K562 (cell line): ENCODE measurements around the gene TMEM273. TPM values are rescaled to one million over a fixed set of nuclear protein-coding genes. Genes with fewer than 3 reads are reported as not detected.
A peak's percentile ranks its signal among the peaks of the same experiment; 100 is the strongest.

ENCODE experiments used
- CREBBP ChIP-seq: IDR thresholded peaks from one replicate; pipeline ENCODE4 v1.6.1; 2012; ENCODE audit warnings: low read depth, mild to moderate bottlenecking, control low read depth, inconsistent platforms, low read length
- HNRNPL ChIP-seq: fragments of 200-400 bp; formaldehyde crosslinking; IDR thresholded peaks from 2 replicates; pipeline ENCODE4 v1.6.1; 2017; ENCODE audit warnings: low read depth, mild to moderate bottlenecking, low read length
- KAT8 ChIP-seq: fragments of 450-650 bp; IDR thresholded peaks from 2 replicates; pipeline ENCODE4 v1.6.1; 2016; ENCODE audit warnings: low read depth, mild to moderate bottlenecking
- NR0B1 ChIP-seq: fragments of 450-650 bp; IDR thresholded peaks from one replicate; pipeline ENCODE4 v1.6.1; 2018; ENCODE audit warnings: mild to moderate bottlenecking, moderate library complexity; ENCODE audit not compliant: partially characterized antibody
- PHF8 ChIP-seq: fragments of 200-600 bp; sonication (generic); IDR thresholded peaks from 2 replicates; pipeline ENCODE4 v1.6.1; 2012; ENCODE audit warnings: mixed run types, mild to moderate bottlenecking, inconsistent platforms, low read length, moderate library complexity, borderline replicate concordance
- PTTG1 ChIP-seq: fragments of 450-650 bp; IDR thresholded peaks from 2 replicates; pipeline ENCODE4 v1.6.1; 2016; ENCODE audit warnings: low read depth, mild to moderate bottlenecking, missing genetic modification characterization, missing compliant biosample characterization
- ZBTB17 ChIP-seq: fragments of 450-650 bp; formaldehyde crosslinking; IDR thresholded peaks from 2 replicates; pipeline ENCODE4 v1.4.0; 2020; ENCODE audit warnings: mild to moderate bottlenecking
- ZFP1 ChIP-seq: fragments of 450-650 bp; formaldehyde crosslinking; IDR thresholded peaks from 2 replicates; pipeline ENCODE4 v1.4.0; 2020; ENCODE audit warnings: mild to moderate bottlenecking, mixed read lengths
- ZNF217 ChIP-seq: sonication (generic); formaldehyde crosslinking; IDR thresholded peaks from 2 replicates; pipeline ENCODE4 v1.8.0; 2022; ENCODE audit warnings: mild to moderate bottlenecking, missing genetic modification reagents
- ZNF398 ChIP-seq: fragments of 250-450 bp; sonication (Bioruptor Pico); IDR thresholded peaks from 2 replicates; pipeline ENCODE4 v1.8.0; 2021; ENCODE audit warnings: moderate library complexity, mild to moderate bottlenecking, inconsistent platforms
- ZZZ3 ChIP-seq: fragments of 450-650 bp; IDR thresholded peaks from 2 replicates; pipeline ENCODE4 v1.6.1; 2016; ENCODE audit warnings: antibody characterized with exemption, mild to moderate bottlenecking, moderate library complexity
- polyA plus RNA-seq, 8 experiments: library from polyadenylated mRNA; depleted of rRNA in 4 of 8; stranded (reverse) in 5 of 8; unstranded in 3 of 8; fragments of >200 nt; fragmentation: Nextera tagmentation in 2 of 8; fragmentation: Illumina TruSeq in 1 of 8; extraction: Ambion mirVana in 2 of 8; extraction: Trizol in 1 of 8; gene quantifications; 2 replicates each; pipeline versions ENCODE4 v1.2.1 to v1.2.3, GENCODE V29; 2011 to 2014; ENCODE audit warnings: inconsistent platforms in 1 of 8, missing spikeins in 1 of 8
- total RNA-seq, 7 experiments: library from RNA; depleted of rRNA in 6 of 7; stranded (reverse); fragments of >200 nt in 6 of 7; fragmentation: Illumina TruSeq in 2 of 7; extraction: Trizol in 2 of 7; gene quantifications; 2 replicates each; pipeline versions ENCODE4 v1.2.1 to v1.2.3, GENCODE V29; 2011 to 2021; ENCODE audit warnings: low replicate concordance in 1 of 7
- TF ChIP-seq, protein P1 (sequence below): fragments of 450-650 bp; IDR thresholded peaks from 2 replicates; pipeline ENCODE4 v1.6.1; 2018; ENCODE audit warnings: mild to moderate bottlenecking, low read depth; ENCODE audit not compliant: partially characterized antibody
- TF ChIP-seq, protein P2 (sequence below), 2 experiments: IDR thresholded peaks in 1 of 2; conservative IDR thresholded peaks in 1 of 2; 2 replicates each; pipeline ENCODE4 v1.6.1; 2016; ENCODE audit warnings: low read depth in 2 of 2, mild to moderate bottlenecking in 1 of 2, missing compliant biosample characterization in 1 of 2, missing genetic modification characterization in 1 of 2, moderate library complexity in 1 of 2
- TF ChIP-seq, protein P3 (sequence below): fragments of 450-650 bp; IDR thresholded peaks from 2 replicates; pipeline ENCODE4 v1.6.1; 2016; ENCODE audit warnings: mild to moderate bottlenecking

The TMEM273 gene
- total and polyA plus RNA-seq, 9 of the 15 experiments (the other 6 are each of a cell fraction or from before 2014, with no cell fraction given), result 39.2 to 131 (median 95.6) TPM

GRCh38 chr10:49225218-49225876 lies 37.2 kb upstream of the TMEM273 start (continued):
- TF ChIP-seq ZNF398 (CRISPR knock-in tag) (no peak), PTTG1 (tag) (0 out of 2 replicates have a peak, but pooled peaks have one; percentile 22), CREBBP (no peak), ZBTB17 (peak; percentile 77; the same call in 1 of the 2 replicates), NR0B1 (no peak), KAT8 (no peak), PHF8 (peak; percentile 45; the same call in 1 of the 2 replicates), HNRNPL (no peak), ZNF217 (CRISPR knock-in tag) (no peak), ZZZ3 (no peak), ZFP1 (CRISPR knock-in tag) (no peak)
- TF ChIP-seq, protein P1, sequence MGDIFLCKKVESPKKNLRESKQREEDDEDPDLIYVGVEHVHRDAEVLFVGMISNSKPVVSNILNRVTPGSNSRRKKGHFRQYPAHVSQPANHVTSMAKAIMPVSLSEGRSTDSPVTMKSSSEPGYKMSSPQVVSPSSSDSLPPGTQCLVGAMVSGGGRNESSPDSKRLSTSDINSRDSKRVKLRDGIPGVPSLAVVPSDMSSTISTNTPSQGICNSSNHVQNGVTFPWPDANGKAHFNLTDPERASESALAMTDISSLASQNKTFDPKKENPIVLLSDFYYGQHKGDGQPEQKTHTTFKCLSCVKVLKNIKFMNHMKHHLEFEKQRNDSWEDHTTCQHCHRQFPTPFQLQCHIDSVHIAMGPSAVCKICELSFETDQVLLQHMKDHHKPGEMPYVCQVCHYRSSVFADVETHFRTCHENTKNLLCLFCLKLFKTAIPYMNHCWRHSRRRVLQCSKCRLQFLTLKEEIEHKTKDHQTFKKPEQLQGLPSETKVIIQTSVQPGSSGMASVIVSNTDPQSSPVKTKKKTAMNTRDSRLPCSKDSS, result no peak
- TF ChIP-seq, protein P2, sequence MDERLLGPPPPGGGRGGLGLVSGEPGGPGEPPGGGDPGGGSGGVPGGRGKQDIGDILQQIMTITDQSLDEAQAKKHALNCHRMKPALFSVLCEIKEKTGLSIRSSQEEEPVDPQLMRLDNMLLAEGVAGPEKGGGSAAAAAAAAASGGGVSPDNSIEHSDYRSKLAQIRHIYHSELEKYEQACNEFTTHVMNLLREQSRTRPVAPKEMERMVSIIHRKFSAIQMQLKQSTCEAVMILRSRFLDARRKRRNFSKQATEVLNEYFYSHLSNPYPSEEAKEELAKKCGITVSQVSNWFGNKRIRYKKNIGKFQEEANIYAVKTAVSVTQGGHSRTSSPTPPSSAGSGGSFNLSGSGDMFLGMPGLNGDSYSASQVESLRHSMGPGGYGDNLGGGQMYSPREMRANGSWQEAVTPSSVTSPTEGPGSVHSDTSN (CRISPR knock-in tag; IDR thresholded peaks at IDR 0.05; ENCODE audit: low read depth), result no peak
- TF ChIP-seq, protein P2 (tag; conservative IDR thresholded peaks at IDR 0.05; ENCODE audit: low read depth), result peak; percentile 56; the same call in 1 of the 2 replicates
- TF ChIP-seq, protein P3, sequence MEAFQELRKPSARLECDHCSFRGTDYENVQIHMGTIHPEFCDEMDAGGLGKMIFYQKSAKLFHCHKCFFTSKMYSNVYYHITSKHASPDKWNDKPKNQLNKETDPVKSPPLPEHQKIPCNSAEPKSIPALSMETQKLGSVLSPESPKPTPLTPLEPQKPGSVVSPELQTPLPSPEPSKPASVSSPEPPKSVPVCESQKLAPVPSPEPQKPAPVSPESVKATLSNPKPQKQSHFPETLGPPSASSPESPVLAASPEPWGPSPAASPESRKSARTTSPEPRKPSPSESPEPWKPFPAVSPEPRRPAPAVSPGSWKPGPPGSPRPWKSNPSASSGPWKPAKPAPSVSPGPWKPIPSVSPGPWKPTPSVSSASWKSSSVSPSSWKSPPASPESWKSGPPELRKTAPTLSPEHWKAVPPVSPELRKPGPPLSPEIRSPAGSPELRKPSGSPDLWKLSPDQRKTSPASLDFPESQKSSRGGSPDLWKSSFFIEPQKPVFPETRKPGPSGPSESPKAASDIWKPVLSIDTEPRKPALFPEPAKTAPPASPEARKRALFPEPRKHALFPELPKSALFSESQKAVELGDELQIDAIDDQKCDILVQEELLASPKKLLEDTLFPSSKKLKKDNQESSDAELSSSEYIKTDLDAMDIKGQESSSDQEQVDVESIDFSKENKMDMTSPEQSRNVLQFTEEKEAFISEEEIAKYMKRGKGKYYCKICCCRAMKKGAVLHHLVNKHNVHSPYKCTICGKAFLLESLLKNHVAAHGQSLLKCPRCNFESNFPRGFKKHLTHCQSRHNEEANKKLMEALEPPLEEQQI, result no peak
